Measurements from ENCODE around the gene BTBD9.
A peak's percentile ranks its signal among the peaks of the same experiment; 100 is the strongest.

Gene BTBD9

GRCh38 chr6:38639498-38640215 lies at the start of gene BTBD9:
TSS of gene BTBD9 (minus strand) at chr6:38639929.
- DNase-seq: peak; percentile 72

- peak; percentile 90 for DNase-seq
Measured at GRCh38 chr6:38688579-38689087, 48.9 kb upstream of the BTBD9 start.

GRCh38 chr6:38687549-38687948 lies 47.8 kb upstream of the BTBD9 start:
- DNase-seq: no peak

GRCh38 chr6:38687043-38687353 lies 47.3 kb upstream of the BTBD9 start:
- DNase-seq: no peak

- no peak for DNase-seq
Measured at GRCh38 chr6:38686270-38687042, 46.7 kb upstream of the BTBD9 start.

GRCh38 chr6:38684904-38685303 lies 45.2 kb upstream of the BTBD9 start:
- DNase-seq: no peak

- no peak for DNase-seq
Measured at GRCh38 chr6:38684237-38684636, 44.5 kb upstream of the BTBD9 start.

GRCh38 chr6:38681850-38682249 lies 42.1 kb upstream of the BTBD9 start:
- DNase-seq: no peak

GRCh38 chr6:38679668-38680067 lies 39.9 kb upstream of the BTBD9 start:
- DNase-seq: no peak

- no peak for DNase-seq
Measured at GRCh38 chr6:38678178-38678760, 38.5 kb upstream of the BTBD9 start.

- no peak for DNase-seq
Measured at GRCh38 chr6:38676974-38677544, 37.3 kb upstream of the BTBD9 start.

- no peak for DNase-seq
Measured at GRCh38 chr6:38676236-38676973, 36.7 kb upstream of the BTBD9 start.

GRCh38 chr6:38673397-38674165 lies 33.9 kb upstream of the BTBD9 start:
- DNase-seq: no peak

- peak; percentile 74 for DNase-seq
Measured at GRCh38 chr6:38671885-38672467, 32.2 kb upstream of the BTBD9 start.

- no peak for DNase-seq
Measured at GRCh38 chr6:38658418-38659167, 18.9 kb upstream of the BTBD9 start.

- DNase-seq: no peak
Measured at GRCh38 chr6:38656896-38657295, 17.2 kb upstream of the BTBD9 start.

- DNase-seq: no peak
Measured at GRCh38 chr6:38654263-38654662, 14.5 kb upstream of the BTBD9 start.

GRCh38 chr6:38651121-38651784 lies 11.5 kb upstream of the BTBD9 start:
- no peak for DNase-seq

- DNase-seq: no peak
Measured at GRCh38 chr6:38650207-38650752, 10.6 kb upstream of the BTBD9 start.

- no peak for DNase-seq
Measured at GRCh38 chr6:38649744-38650143, 10.0 kb upstream of the BTBD9 start.
